SK-N-DZ (cell line): ENCODE results near the gene FCMR.
"Not testable (repeated sequence)": the region's sequence is repeated elsewhere in the genome, so short reads cannot be mapped to it uniquely, and the experiment has no call there.

Source experiments
- DNase-seq: peaks from one replicate; pipeline ENCODE4 v3.0.0-alpha.2; 2015; ENCODE audit warnings: low spot score

Gene FCMR

GRCh38 chr1:206875752-206876377 is 45.9 kb downstream of the FCMR start:
- DNase-seq: no peak

GRCh38 chr1:206873603-206874188 is 48.0 kb downstream of the FCMR start:
- DNase-seq: no peak

GRCh38 chr1:206872139-206872538 is 49.6 kb downstream of the FCMR start:
- DNase-seq: no peak

GRCh38 chr1:206868264-206868663 is 53.5 kb downstream of the FCMR start:
- DNase-seq: no peak

GRCh38 chr1:206867716-206868115 is 54.0 kb downstream of the FCMR start:
- DNase-seq: no peak

- DNase-seq: no peak
Measured at GRCh38 chr1:206867239-206867638, 54.5 kb downstream of the FCMR start.

GRCh38 chr1:206866062-206866461 is 55.7 kb downstream of the FCMR start:
- no peak for DNase-seq

- DNase-seq: peak; percentile 4
Measured at GRCh38 chr1:206864939-206865671, 56.6 kb downstream of the FCMR start, which contains the start of gene IL20. Gene IL20 (plus strand): TSS chr1:206865623. CDS start chr1:206865853, 230 bp downstream.

GRCh38 chr1:206863266-206863665 is 58.5 kb downstream of the FCMR start:
- DNase-seq: no peak

GRCh38 chr1:206860165-206860564 is 61.6 kb downstream of the FCMR start:
- DNase-seq: no peak

- no peak for DNase-seq
Measured at GRCh38 chr1:206859082-206859521, 62.6 kb downstream of the FCMR start.

GRCh38 chr1:206856674-206857464 is 64.9 kb downstream of the FCMR start:
- DNase-seq: no peak

GRCh38 chr1:206855859-206856258 is 65.9 kb downstream of the FCMR start:
- no peak for DNase-seq

- no peak for DNase-seq
Measured at GRCh38 chr1:206854401-206855129, 67.2 kb downstream of the FCMR start.

GRCh38 chr1:206853696-206854095 is 68.0 kb downstream of the FCMR start:
- DNase-seq: not testable (repeated sequence)
